GM12892 (cell line): ENCODE results near the gene TMEM184C.

Experiments used
- POLR2A ChIP-seq: IDR thresholded peaks from 2 replicates; pipeline ENCODE4 v1.6.1; 2011; ENCODE audit warnings: low read depth, low read length, control low read depth
- TAF1 ChIP-seq: IDR thresholded peaks from 2 replicates; pipeline ENCODE4 v1.6.1; 2011; ENCODE audit warnings: low read depth, mild to moderate bottlenecking, control low read depth, low read length, borderline replicate concordance

- no peak for TF ChIP-seq TAF1
- no peak for TF ChIP-seq POLR2A
Observed at GRCh38 chr4:147629783-147630730, 12.9 kb downstream of the TMEM184C start.
